HEK293T (cell line): ENCODE results near the gene NOL9.

Source experiments
- ARNT ChIP-seq: fragments of 450-650 bp; IDR thresholded peaks from 2 replicates; pipeline ENCODE4 v1.6.1; 2017; ENCODE audit warnings: mild to moderate bottlenecking
- BHLHE40 ChIP-seq: fragments of 450-650 bp; IDR thresholded peaks from 2 replicates; pipeline ENCODE4 v1.6.1; 2016; ENCODE audit warnings: mild to moderate bottlenecking, moderate library complexity, borderline replicate concordance
- CTBP1 ChIP-seq: fragments of 450-650 bp; IDR thresholded peaks from 2 replicates; pipeline ENCODE4 v1.6.1; 2016; ENCODE audit warnings: borderline replicate concordance
- SUZ12 ChIP-seq: fragments of 450-650 bp; IDR thresholded peaks from 2 replicates; pipeline ENCODE4 v1.6.1; 2016; ENCODE audit warnings: mild to moderate bottlenecking
- TARDBP ChIP-seq: fragments of 450-650 bp; IDR thresholded peaks from 2 replicates; pipeline ENCODE4 v1.6.1; 2016

DNA sequence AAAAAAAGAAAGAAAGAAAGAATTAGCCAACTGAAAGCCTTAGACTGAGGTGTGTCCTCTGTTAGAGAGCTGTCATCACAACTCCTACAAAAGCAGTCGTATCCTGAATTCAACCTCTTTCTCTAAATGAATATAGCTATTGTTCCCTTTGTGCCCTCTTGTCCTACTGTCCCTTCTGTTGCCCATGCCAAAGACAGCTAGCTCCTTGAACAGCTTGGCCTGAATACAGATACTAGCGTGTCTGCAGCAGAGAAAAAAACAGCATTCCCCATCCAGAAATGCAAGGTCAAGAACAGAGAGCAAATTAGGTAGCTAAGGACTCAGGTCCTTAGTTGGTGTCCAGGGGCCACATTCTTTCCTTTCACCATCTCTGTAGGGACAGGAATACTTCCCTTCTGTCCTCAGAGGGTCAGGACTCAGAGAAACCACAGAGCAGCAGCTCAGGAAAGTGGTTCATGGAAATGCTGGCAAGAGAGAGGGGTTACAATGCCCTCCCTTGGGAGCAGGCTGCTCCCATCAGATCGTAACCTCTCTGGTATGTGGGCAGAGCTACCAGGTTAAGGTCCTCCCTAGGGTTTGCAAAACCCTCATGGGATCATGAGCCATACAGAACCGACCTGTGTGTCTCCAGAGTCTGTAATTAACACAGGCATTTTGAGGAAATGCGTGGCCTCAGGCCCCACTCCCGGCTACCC lies 23.7 kb upstream of the NOL9 start:
- TF ChIP-seq TARDBP (no peak), ARNT (no peak), BHLHE40 (no peak), SUZ12 (no peak), CTBP1 (no peak)
